ENCODE measurements around the gene NRARP.

Gene NRARP

GRCh38 chr9:137297966-137298365, 4.1 kb downstream of the NRARP start:
- DNase-seq (ENCODE audit: low read depth), result no peak

GRCh38 chr9:137296670-137297664, 5.1 kb downstream of the NRARP start:
- no peak for DNase-seq (ENCODE audit: low read depth)

GRCh38 chr9:137295849-137296669, 6.0 kb downstream of the NRARP start:
- no peak for DNase-seq (ENCODE audit: low read depth)

GRCh38 chr9:137295238-137295811, 6.7 kb downstream of the NRARP start:
- DNase-seq (ENCODE audit: low read depth), result no peak

GRCh38 chr9:137294681-137295237, 7.3 kb downstream of the NRARP start:
- no peak for DNase-seq (ENCODE audit: low read depth)

- no peak for DNase-seq (ENCODE audit: low read depth)
These were observed 7.9 kb downstream of the NRARP start for GRCh38 chr9:137294091-137294680.

- no peak for DNase-seq (ENCODE audit: low read depth)
These were observed 8.5 kb downstream of the NRARP start for GRCh38 chr9:137293482-137294090.

- no peak for DNase-seq (ENCODE audit: low read depth)
These were observed 9.0 kb downstream of the NRARP start for GRCh38 chr9:137293094-137293481.

- no peak for DNase-seq (ENCODE audit: low read depth)
These were observed 15.1 kb downstream of the NRARP start for GRCh38 chr9:137286975-137287383.

GRCh38 chr9:137281345-137282116, 20.5 kb downstream of the NRARP start:
- DNase-seq (ENCODE audit: low read depth), result no peak

- DNase-seq (ENCODE audit: low read depth), result no peak
These were observed 21.4 kb downstream of the NRARP start for GRCh38 chr9:137280474-137281344.

- no peak for DNase-seq (ENCODE audit: low read depth)
These were observed 22.2 kb downstream of the NRARP start for GRCh38 chr9:137279741-137280473.

GRCh38 chr9:137278721-137279711, 23.1 kb downstream of the NRARP start:
- DNase-seq (ENCODE audit: low read depth), result no peak

- no peak for DNase-seq (ENCODE audit: low read depth)
These were observed 23.9 kb downstream of the NRARP start for GRCh38 chr9:137278061-137278701.

GRCh38 chr9:137277329-137278041, 24.6 kb downstream of the NRARP start, which contains the start of gene TOR4A:
Gene TOR4A (plus strand): TSS chr9:137277726. CDS start chr9:137278690, 964 bp downstream.
- no peak for DNase-seq (ENCODE audit: low read depth)

Data from GM04503 (cell line).